ENCODE data around the gene KRTAP6-3. TPM values are rescaled to one million over a fixed set of nuclear protein-coding genes. Genes with fewer than 3 reads are reported as not detected.

KRTAP6-3 gene
- total and polyA plus RNA-seq, 9 of the 15 experiments (the other 6 are each of a cell fraction or from before 2014, with no cell fraction given) = 0.23 TPM; not detected in 8

GRCh38 chr21:30638686-30639085, 46.4 kb downstream of the KRTAP6-3 start:
- ATAC-seq (no peak), FAIRE-seq (no peak), DNase-seq (ENCODE audit: extremely low read depth in 1 of 4, low spot score in 3 of 4) (no peak)
- Histone ChIP-seq H2AFZ (ENCODE audit: low read depth, low read length) (no peak overlapping the region), H3K4me3 (no peak overlapping the region), H3K27me3 (ENCODE audit: control insufficient read depth in 2 of 2, insufficient read depth in 2 of 2, low read length in 2 of 2) (no peaks in the 10 kb centered on the region), H3K9ac (ENCODE audit: insufficient read depth in 1 of 2, low read depth in 2 of 2, low read length in 2 of 2) (no peak overlapping the region), H3K9me1 (ENCODE audit: control insufficient read depth, insufficient read depth, low read length) (no peaks in the 10 kb centered on the region), H3K27ac (ENCODE audit: extremely low read depth, low read depth, low read length) (no peak overlapping the region), H4K20me1 (replicated peaks; ENCODE audit: control insufficient read depth, insufficient read depth, low read length) (no peaks in the 10 kb centered on the region), H3K36me3 (ENCODE audit: control insufficient read depth, insufficient read depth, low read length) (no peaks in the 10 kb centered on the region), H3K4me2 (ENCODE audit: insufficient read depth, low read length) (no peak overlapping the region), H3K79me2 (ENCODE audit: control insufficient read depth, insufficient read depth, low read length) (no peaks in the 10 kb centered on the region), H3K9me3 (replicated peaks; ENCODE audit: control insufficient read depth, insufficient read depth, low read depth, low read length) (no peaks in the 10 kb centered on the region; the same call in 1 of the 2 replicates), H3K4me1 (replicated peaks in 1 of 2; ENCODE audit: control insufficient read depth in 2 of 2, insufficient read depth in 2 of 2, low read length in 2 of 2) (no peaks in the 10 kb centered on the region)
- TF ChIP-seq E2F3 (CRISPR knock-in tag; IDR thresholded peaks at IDR 0.05) (no peak), CEBPG (CRISPR knock-in tag; IDR thresholded peaks at IDR 0.05) (no peak), CEBPG (tag; conservative IDR thresholded peaks at IDR 0.05 in 1 of 2, IDR thresholded peaks at IDR 0.05 in 1 of 2) (peak; percentile 11 to 79; a peak in 2 of 4 replicates), NR2C1 (IDR thresholded peaks at IDR 0.05) (no peak), NR2C1 (tag; IDR thresholded peaks at IDR 0.05) (no peak), CEBPB (tag; IDR thresholded peaks at IDR 0.05) (peak; percentile 49; the same call in 1 of the 2 replicates)
- ChIA-PET CTCF (ENCODE audit: low intra/inter-chr PET ratio) (no interaction called here), POLR2A (no interaction called here)
- intact Hi-C loops (cut with micrococcal nuclease) (loop anchor here (10.0 kb wide), 1 partner anchor 184 kb away; no protein-coding TSS in a partner anchor), in situ Hi-C loops (cut with MboI) (no loop called here)
- BruUV-seq (replicated peaks) = no TSS peak
- WGBS (ENCODE audit: insufficient coverage, low coverage, missing lambda C conversion rate) = 0% methylated on average over 3 of the region's 3 CpGs

DNA sequence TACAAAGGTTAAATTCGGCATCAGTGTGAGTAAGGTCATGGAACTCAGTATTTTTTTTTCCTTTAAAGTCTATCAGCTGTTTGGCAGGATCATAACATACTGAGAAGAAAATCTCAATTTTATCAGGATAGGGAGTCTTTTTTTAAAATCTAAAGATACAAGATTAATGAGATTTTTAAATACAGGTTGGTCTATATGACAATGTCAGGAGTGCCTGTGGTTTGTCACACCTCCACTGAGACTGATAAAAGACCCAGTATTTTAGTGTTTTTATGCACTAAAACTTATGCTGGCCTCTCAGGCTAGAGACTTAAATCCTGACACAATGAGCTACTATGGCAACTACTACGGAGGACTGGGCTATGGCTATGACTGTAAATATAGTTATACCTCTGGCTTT, 50.3 kb downstream of the KRTAP6-3 start, which contains the start of gene KRTAP20-3:
Gene KRTAP20-3, plus strand, starts transcription at position 301 of the 400 bp plus-strand sequence.
- Histone ChIP-seq H3K9ac (ENCODE audit: insufficient read depth in 1 of 2, low read depth in 2 of 2, low read length in 2 of 2) (no peak within 1 kb of the TSS), H2AFZ (ENCODE audit: low read depth, low read length) (no peak within 1 kb of the TSS), H3K27ac (ENCODE audit: extremely low read depth, low read depth, low read length) (no peak within 1 kb of the TSS), H3K4me2 (ENCODE audit: insufficient read depth, low read length) (no peak within 1 kb of the TSS), H3K9me1 (ENCODE audit: control insufficient read depth, insufficient read depth, low read length) (no peaks in the 10 kb centered on the region), H3K27me3 (ENCODE audit: control insufficient read depth in 2 of 2, insufficient read depth in 2 of 2, low read length in 2 of 2) (no peaks in the 10 kb centered on the region), H3K4me1 (replicated peaks in 1 of 2; ENCODE audit: control insufficient read depth in 2 of 2, insufficient read depth in 2 of 2, low read length in 2 of 2) (no peaks in the 10 kb centered on the region), H4K20me1 (replicated peaks; ENCODE audit: control insufficient read depth, insufficient read depth, low read length) (no peaks in the 10 kb centered on the region), H3K4me3 (no peak within 1 kb of the TSS), H3K9me3 (replicated peaks; ENCODE audit: control insufficient read depth, insufficient read depth, low read depth, low read length) (no peaks in the 10 kb centered on the region; the same call in 1 of the 2 replicates), H3K79me2 (ENCODE audit: control insufficient read depth, insufficient read depth, low read length) (no peaks in the 10 kb centered on the region), H3K36me3 (ENCODE audit: control insufficient read depth, insufficient read depth, low read length) (no peaks in the 10 kb centered on the region)
- BruUV-seq (replicated peaks) = no TSS peak
- in situ Hi-C loops (cut with MboI) (no loop called here), intact Hi-C loops (cut with micrococcal nuclease) (no loop called here)
- ATAC-seq (no peak), FAIRE-seq (no peak), DNase-seq (ENCODE audit: extremely low read depth in 1 of 4, low spot score in 3 of 4) (no peak)
- WGBS (ENCODE audit: insufficient coverage, low coverage, missing lambda C conversion rate) = 0% methylated on average over 2 of the region's 2 CpGs
- POLR2A ChIA-PET = no interaction called here
- CTCF ChIA-PET (ENCODE audit: low intra/inter-chr PET ratio) = no interaction called here
- TF ChIP-seq, protein P1, sequence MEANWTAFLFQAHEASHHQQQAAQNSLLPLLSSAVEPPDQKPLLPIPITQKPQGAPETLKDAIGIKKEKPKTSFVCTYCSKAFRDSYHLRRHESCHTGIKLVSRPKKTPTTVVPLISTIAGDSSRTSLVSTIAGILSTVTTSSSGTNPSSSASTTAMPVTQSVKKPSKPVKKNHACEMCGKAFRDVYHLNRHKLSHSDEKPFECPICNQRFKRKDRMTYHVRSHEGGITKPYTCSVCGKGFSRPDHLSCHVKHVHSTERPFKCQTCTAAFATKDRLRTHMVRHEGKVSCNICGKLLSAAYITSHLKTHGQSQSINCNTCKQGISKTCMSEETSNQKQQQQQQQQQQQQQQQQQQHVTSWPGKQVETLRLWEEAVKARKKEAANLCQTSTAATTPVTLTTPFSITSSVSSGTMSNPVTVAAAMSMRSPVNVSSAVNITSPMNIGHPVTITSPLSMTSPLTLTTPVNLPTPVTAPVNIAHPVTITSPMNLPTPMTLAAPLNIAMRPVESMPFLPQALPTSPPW (CRISPR knock-in tag; IDR thresholded peaks at IDR 0.05) = no peak
- TF ChIP-seq BCL6 (CRISPR knock-in tag; IDR thresholded peaks at IDR 0.05) (no peak), LARP7 (IDR thresholded peaks at IDR 0.05) (no peak), BMI1 (IDR thresholded peaks at IDR 0.05; ENCODE audit: low read length) (no peak), SIN3B (IDR thresholded peaks at IDR 0.05; ENCODE audit: low read depth) (no peak), NFE2 (IDR thresholded peaks at IDR 0.05; ENCODE audit: low read depth) (no peak), ZNF586 (CRISPR knock-in tag; conservative IDR thresholded peaks at IDR 0.05) (no peak), ZNF41 (CRISPR knock-in tag; conservative IDR thresholded peaks at IDR 0.05) (no peak), ZNF12 (CRISPR knock-in tag; IDR thresholded peaks at IDR 0.05) (no peak), SMAD1 (IDR thresholded peaks at IDR 0.05; ENCODE audit: low read depth, low read length, partially characterized antibody) (no peak), SMARCB1 (IDR thresholded peaks at IDR 0.05; ENCODE audit: insufficient read length, low read depth) (no peak), ZBTB9 (CRISPR knock-in tag; IDR thresholded peaks at IDR 0.05) (no peak)
